DOHH2 (cell line): Measurements from ENCODE around the gene PHKA2.

Experiments
- H3F3A ChIP-seq: fragments of 200-600 bp; sonication (generic), shearing (Covaris generic); 2 replicates; pipeline ENCODE4 v1.6.0; 2016; ENCODE audit warnings: antibody characterized with exemption, mild to moderate bottlenecking; ENCODE audit not compliant: control insufficient read depth, insufficient read depth
- H3K27ac ChIP-seq: fragments of 200-600 bp; sonication (generic); 2 replicates; pipeline ENCODE4 v1.5.1; 2014; ENCODE audit warnings: low read depth, mild to moderate bottlenecking, low read length, moderate library complexity
- H3K27me3 ChIP-seq: fragments of 200-600 bp; sonication (generic); 2 replicates; pipeline ENCODE4 v1.6.1; 2014; ENCODE audit warnings: mild to moderate bottlenecking, low read length, mixed read lengths; ENCODE audit not compliant: control insufficient read depth
- H3K36me3 ChIP-seq: fragments of 200-600 bp; sonication (generic); 2 replicates; pipeline ENCODE4 v1.6.1; 2014; ENCODE audit warnings: mild to moderate bottlenecking, low read length, moderate library complexity, mixed read lengths; ENCODE audit not compliant: control insufficient read depth
- H3K4me1 ChIP-seq: fragments of 200-600 bp; sonication (generic); 2 replicates; pipeline ENCODE4 v1.6.1; 2014; ENCODE audit warnings: mild to moderate bottlenecking, low read length, mixed read lengths; ENCODE audit not compliant: control insufficient read depth
- H3K4me2 ChIP-seq: fragments of 200-600 bp; sonication (generic); 2 replicates; pipeline ENCODE4 v1.6.0; 2014; ENCODE audit warnings: mild to moderate bottlenecking, low read length, moderate library complexity
- H3K4me3 ChIP-seq: fragments of 200-600 bp; sonication (generic); 2 replicates; pipeline ENCODE4 v1.5.1; 2014; ENCODE audit warnings: mild to moderate bottlenecking, low read length, mixed read lengths
- H3K79me2 ChIP-seq: fragments of 200-600 bp; sonication (generic); 2 replicates; pipeline ENCODE4 v1.6.1; 2014; ENCODE audit warnings: mild to moderate bottlenecking, low read length, mixed read lengths; ENCODE audit not compliant: control insufficient read depth
- H3K9me2 ChIP-seq: fragments of 200-600 bp; sonication (generic); replicated peaks from 2 replicates; pipeline ENCODE4 v1.6.1; 2014; ENCODE audit warnings: mild to moderate bottlenecking, low read length, mixed read lengths; ENCODE audit not compliant: control insufficient read depth
- H3K9me3 ChIP-seq: fragments of 200-600 bp; sonication (generic); 2 replicates; pipeline ENCODE4 v1.6.1; 2014; ENCODE audit warnings: antibody characterized with exemption, low read length, mixed read lengths; ENCODE audit not compliant: control insufficient read depth, insufficient read depth
- H4K20me1 ChIP-seq: fragments of 200-600 bp; sonication (generic); 2 replicates; pipeline ENCODE4 v1.6.0; 2014; ENCODE audit warnings: low read depth, mild to moderate bottlenecking, antibody characterized with exemption, low read length, moderate library complexity; ENCODE audit not compliant: control insufficient read depth, insufficient read depth
- CTCF ChIP-seq: fragments of 200-600 bp; sonication (generic); IDR thresholded peaks from one replicate; pipeline ENCODE4 v1.5.1; 2014; ENCODE audit warnings: antibody characterized with exemption, mild to moderate bottlenecking, low read depth, low read length; ENCODE audit not compliant: poor library complexity, severe bottlenecking
- EZH2phosphoT487 ChIP-seq: fragments of 200-600 bp; sonication (generic); IDR thresholded peaks from 2 replicates; pipeline ENCODE4 v1.6.1; 2017; ENCODE audit warnings: borderline replicate concordance, mild to moderate bottlenecking, antibody characterized with exemption, low read length, moderate library complexity, mixed read lengths

PHKA2 gene

DNA sequence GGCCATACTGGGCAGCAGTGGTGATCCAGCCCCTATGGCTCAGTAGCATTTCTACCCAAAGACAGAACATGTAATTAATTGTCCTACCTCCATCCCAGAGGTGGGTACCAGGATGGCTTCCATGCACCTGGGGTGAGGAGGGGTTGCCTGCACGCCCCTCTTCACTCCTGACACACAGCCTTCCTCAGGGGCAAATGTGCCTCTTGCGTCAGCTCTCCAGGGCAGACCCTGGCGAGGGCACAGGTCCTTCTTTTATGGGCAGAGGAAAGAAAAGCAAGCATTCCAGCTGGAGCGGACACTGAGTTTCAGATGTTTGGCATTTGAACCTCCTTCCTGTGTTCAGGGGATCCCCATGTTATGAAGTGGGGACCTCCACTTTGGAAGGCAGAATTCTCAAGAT is 95.6 kb downstream of the PHKA2 start:
- Histone ChIP-seq H3K9me2 (no peaks in the 10 kb centered on the region), H3K27me3 (no peaks in the 10 kb centered on the region), H3K36me3 (no peaks in the 10 kb centered on the region), H3K79me2 (no peaks in the 10 kb centered on the region), H3K27ac (no peak overlapping the region), H4K20me1 (no peaks in the 10 kb centered on the region), H3K4me1 (peaks cover 23% of the 10 kb centered on the region), H3K4me3 (no peak overlapping the region), H3K4me2 (no peak overlapping the region), H3F3A (no peaks in the 10 kb centered on the region), H3K9me3 (no peaks in the 10 kb centered on the region)
- no peak for TF ChIP-seq CTCF
- TF ChIP-seq EZH2phosphoT487, result no peak

DNA sequence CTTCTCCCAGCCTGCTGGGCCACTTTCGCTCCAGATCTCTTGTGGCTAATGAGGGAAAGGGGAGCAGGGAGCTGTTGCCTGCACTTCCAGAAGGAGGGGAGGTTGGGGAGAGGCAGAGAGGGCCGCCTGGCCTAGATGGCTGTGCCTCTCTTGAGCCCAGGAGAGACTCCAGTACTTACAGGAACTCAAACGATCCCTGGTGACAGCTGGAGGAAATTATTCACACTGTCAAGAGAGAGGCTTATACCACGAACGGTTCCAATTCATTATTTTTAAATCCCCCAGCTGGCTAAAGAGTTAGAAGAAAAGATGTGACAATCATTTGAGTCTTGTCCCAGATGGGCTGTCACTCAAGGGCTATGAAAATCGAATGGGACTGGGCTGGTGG is 96.1 kb downstream of the PHKA2 start:
- Histone ChIP-seq H3K27ac (no peak overlapping the region), H3K79me2 (no peaks in the 10 kb centered on the region), H3K27me3 (no peaks in the 10 kb centered on the region), H3K9me3 (no peaks in the 10 kb centered on the region), H4K20me1 (no peaks in the 10 kb centered on the region), H3K4me3 (no peak overlapping the region), H3K4me1 (peaks cover 23% of the 10 kb centered on the region), H3K9me2 (no peaks in the 10 kb centered on the region), H3K4me2 (no peak overlapping the region), H3K36me3 (no peaks in the 10 kb centered on the region), H3F3A (no peaks in the 10 kb centered on the region)
- TF ChIP-seq EZH2phosphoT487 (no peak), CTCF (no peak)

DNA sequence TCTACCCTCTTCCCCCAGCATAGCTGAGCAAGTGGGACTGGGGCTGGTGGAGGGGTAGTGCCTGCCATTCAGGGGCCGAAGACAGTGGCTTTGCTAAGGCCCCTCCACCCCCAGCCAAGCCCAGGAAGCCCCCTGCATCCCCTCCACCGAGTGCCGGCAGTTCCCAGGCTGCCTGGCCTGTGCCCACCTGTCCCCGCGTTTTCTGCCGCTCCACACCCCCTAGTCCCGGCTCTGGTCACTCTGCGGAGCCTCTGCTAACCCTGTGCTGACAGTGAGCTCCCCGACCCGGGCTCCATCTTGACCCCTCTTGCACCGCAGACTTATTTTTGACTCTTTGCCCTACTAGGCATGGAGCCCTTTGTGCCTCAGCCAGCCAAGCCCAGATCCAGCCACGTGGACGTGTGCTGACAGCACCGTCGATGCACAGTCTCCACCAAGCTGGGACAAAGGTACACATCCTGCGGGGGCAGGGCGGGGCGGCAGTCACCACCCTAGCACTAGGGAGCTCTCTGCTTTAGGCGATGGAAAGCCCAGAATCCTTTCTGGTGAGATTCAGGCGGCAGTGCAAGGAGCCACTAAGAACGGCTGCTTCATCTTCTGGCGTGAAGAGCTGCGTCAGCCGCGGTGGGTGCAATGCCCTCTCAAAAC is 96.6 kb downstream of the PHKA2 start:
- Histone ChIP-seq H3K27ac (no peak overlapping the region), H3F3A (no peaks in the 10 kb centered on the region), H3K4me1 (peaks cover 23% of the 10 kb centered on the region), H3K79me2 (no peaks in the 10 kb centered on the region), H3K27me3 (no peaks in the 10 kb centered on the region), H3K4me2 (peak overlapping the region; percentile 78), H3K36me3 (no peaks in the 10 kb centered on the region), H3K9me2 (no peaks in the 10 kb centered on the region), H3K4me3 (peak overlapping the region; percentile 72), H4K20me1 (no peaks in the 10 kb centered on the region), H3K9me3 (no peaks in the 10 kb centered on the region)
- TF ChIP-seq CTCF (no peak), EZH2phosphoT487 (no peak)
